GM23248 (cell line): Measurements from ENCODE around the gene DKC1.

Experiments
- EZH2 ChIP-seq: fragments of 200-600 bp; sonication (generic); IDR thresholded peaks from 2 replicates; pipeline ENCODE4 v1.6.1; 2018; ENCODE audit warnings: antibody characterized with exemption, mild to moderate bottlenecking; ENCODE audit not compliant: insufficient read depth, poor library complexity, severe bottlenecking
- EZH2phosphoT487 ChIP-seq: fragments of 200-600 bp; sonication (generic); IDR thresholded peaks from 2 replicates; pipeline ENCODE4 v1.6.1; 2018; ENCODE audit warnings: antibody characterized with exemption, moderate library complexity, mild to moderate bottlenecking, low read depth; ENCODE audit not compliant: insufficient read depth

- no peak for TF ChIP-seq EZH2phosphoT487
- no peak for TF ChIP-seq EZH2
Observed at GRCh38 chrX:154791467-154791866, 28.8 kb downstream of the DKC1 start.
